Activated T-cell treated with anti-CD3 and anti-CD28 coated beads, Interleukin-2, amount 50 U/mL, for 4 hours (primary cell): Measurements from ENCODE around the gene TSN. TPM values are rescaled to one million over a fixed set of nuclear protein-coding genes. Genes with fewer than 3 reads are reported as not detected.
"Not testable (repeated sequence)": the region's sequence is repeated elsewhere in the genome, so short reads cannot be mapped to it uniquely, and the experiment has no call there.

Experiments
- ATAC-seq, 2 donors: fragments of 200-7000 bp; cut with Tn5 transposase; one replicate each; pipeline ENCODE4 v1.10.0; 2021
- DNase-seq: peaks from one replicate; pipeline ENCODE4 v3.0.0-alpha.2; 2020
- H3K27me3 Mint-ChIP-seq: one replicate; pipeline ENCODE4 v1.8.0; 2021; ENCODE audit warnings: low read depth, mixed read lengths
- H3K36me3 Mint-ChIP-seq: one replicate; pipeline ENCODE4 v1.8.0; 2022; ENCODE audit warnings: mixed read lengths; ENCODE audit not compliant: insufficient read depth
- H3K4me1 Mint-ChIP-seq: one replicate; pipeline ENCODE4 v1.8.0; 2021; ENCODE audit warnings: low read depth, mixed read lengths
- H3K4me3 Mint-ChIP-seq: one replicate; pipeline ENCODE4 v1.8.0; 2021; ENCODE audit warnings: mild to moderate bottlenecking, moderate library complexity, mixed read lengths
- H3K9me3 Mint-ChIP-seq: one replicate; pipeline ENCODE4 v1.8.0; 2021; ENCODE audit warnings: mixed read lengths
- total RNA-seq, 3 donors: library from RNA; stranded (reverse); gene quantifications; one replicate each; pipeline ENCODE4 v1.2.1, GENCODE V29; 2021

TSN gene
- total RNA-seq, 3 donors from 2014 or later: 93.3 to 108 (median 95.2) TPM

GRCh38 chr2:121801916-121802315 is 46.5 kb downstream of the TSN start:
- Mint-ChIP-seq H3K27me3 (peaks cover 11% of the 10 kb centered on the region), H3K4me3 (no peak overlapping the region)
- ATAC-seq: no peak

GRCh38 chr2:121803503-121803902 is 48.1 kb downstream of the TSN start:
- DNase-seq (no peak), ATAC-seq (no peak)
- peaks cover 3% of the 10 kb centered on the region for H3K4me1 Mint-ChIP-seq
- H3K36me3 Mint-ChIP-seq: no peaks in the 10 kb centered on the region
- peaks cover 11% of the 10 kb centered on the region for H3K9me3 Mint-ChIP-seq
- no peak overlapping the region for H3K4me3 Mint-ChIP-seq
- H3K27me3 Mint-ChIP-seq: peaks cover 13% of the 10 kb centered on the region

More at GRCh38 chr2:121801916-121802315, 46.5 kb downstream of the TSN start:
- no peak for DNase-seq
- Mint-ChIP-seq H3K9me3 (peaks cover 11% of the 10 kb centered on the region), H3K4me1 (peaks cover 3% of the 10 kb centered on the region), H3K36me3 (no peaks in the 10 kb centered on the region)

- peaks cover 3% of the 10 kb centered on the region for H3K4me1 Mint-ChIP-seq
- H3K9me3 Mint-ChIP-seq: peaks cover 11% of the 10 kb centered on the region
- H3K4me3 Mint-ChIP-seq: no peak overlapping the region
- DNase-seq (no peak), ATAC-seq (no peak)
- H3K36me3 Mint-ChIP-seq: no peaks in the 10 kb centered on the region
- peaks cover 13% of the 10 kb centered on the region for H3K27me3 Mint-ChIP-seq
Measured at GRCh38 chr2:121804340-121804739, 48.9 kb downstream of the TSN start.

- H3K27me3 Mint-ChIP-seq: peaks cover 13% of the 10 kb centered on the region
Measured at GRCh38 chr2:121804997-121805765, 49.7 kb downstream of the TSN start.

GRCh38 chr2:121805766-121806143 is 50.3 kb downstream of the TSN start:
- no peak for DNase-seq
- ATAC-seq: no peak
- peaks cover 11% of the 10 kb centered on the region for H3K9me3 Mint-ChIP-seq
- no peaks in the 10 kb centered on the region for H3K36me3 Mint-ChIP-seq
- H3K4me3 Mint-ChIP-seq: no peak overlapping the region
- peaks cover 13% of the 10 kb centered on the region for H3K27me3 Mint-ChIP-seq
- H3K4me1 Mint-ChIP-seq: peaks cover 3% of the 10 kb centered on the region

More at GRCh38 chr2:121804997-121805765, 49.7 kb downstream of the TSN start:
- H3K36me3 Mint-ChIP-seq: no peaks in the 10 kb centered on the region
- DNase-seq (no peak), ATAC-seq (no peak)
- peaks cover 3% of the 10 kb centered on the region for H3K4me1 Mint-ChIP-seq
- H3K4me3 Mint-ChIP-seq: no peak overlapping the region
- H3K9me3 Mint-ChIP-seq: peaks cover 11% of the 10 kb centered on the region

- not testable (repeated sequence) for H3K9me3 Mint-ChIP-seq, H3K36me3 Mint-ChIP-seq, H3K4me3 Mint-ChIP-seq, ATAC-seq, DNase-seq, H3K4me1 Mint-ChIP-seq
- H3K27me3 Mint-ChIP-seq: peaks cover 13% of the 10 kb centered on the region
Measured at GRCh38 chr2:121807771-121808170, 52.3 kb downstream of the TSN start.

GRCh38 chr2:121809607-121810006 is 54.2 kb downstream of the TSN start:
- ATAC-seq: no peak
- H3K27me3 Mint-ChIP-seq: peaks cover 10% of the 10 kb centered on the region
- H3K9me3 Mint-ChIP-seq: no peaks in the 10 kb centered on the region
- DNase-seq: no peak
- no peak overlapping the region for H3K4me3 Mint-ChIP-seq
- no peaks in the 10 kb centered on the region for H3K36me3 Mint-ChIP-seq
- H3K4me1 Mint-ChIP-seq: peaks cover 3% of the 10 kb centered on the region

GRCh38 chr2:121810959-121811853 is 55.8 kb downstream of the TSN start:
- Mint-ChIP-seq H3K36me3 (no peaks in the 10 kb centered on the region), H3K9me3 (no peaks in the 10 kb centered on the region), H3K4me1 (peaks cover 2% of the 10 kb centered on the region), H3K4me3 (no peak overlapping the region), H3K27me3 (peaks cover 6% of the 10 kb centered on the region)
- DNase-seq: no peak
- ATAC-seq: peak in 1 of 2 donors; percentile 63

- DNase-seq, H3K4me1 Mint-ChIP-seq, H3K36me3 Mint-ChIP-seq, H3K27me3 Mint-ChIP-seq, H3K4me3 Mint-ChIP-seq, H3K9me3 Mint-ChIP-seq, ATAC-seq: not testable (repeated sequence)
Measured at GRCh38 chr2:121813083-121813482, 57.6 kb downstream of the TSN start.

GRCh38 chr2:121815216-121815615 is 59.8 kb downstream of the TSN start:
- Mint-ChIP-seq H3K27me3 (peaks cover 3% of the 10 kb centered on the region), H3K36me3 (no peaks in the 10 kb centered on the region), H3K4me1 (peaks cover 2% of the 10 kb centered on the region), H3K4me3 (no peak overlapping the region), H3K9me3 (no peaks in the 10 kb centered on the region)
- DNase-seq (no peak), ATAC-seq (no peak)

GRCh38 chr2:121816797-121817196 is 61.3 kb downstream of the TSN start:
- H3K36me3 Mint-ChIP-seq: no peaks in the 10 kb centered on the region
- no peaks in the 10 kb centered on the region for H3K9me3 Mint-ChIP-seq
- H3K4me1 Mint-ChIP-seq: no peaks in the 10 kb centered on the region
- H3K27me3 Mint-ChIP-seq: peaks cover 3% of the 10 kb centered on the region
- H3K4me3 Mint-ChIP-seq: no peak overlapping the region
- ATAC-seq (no peak), DNase-seq (no peak)

GRCh38 chr2:121817304-121817703 is 61.9 kb downstream of the TSN start:
- DNase-seq, H3K36me3 Mint-ChIP-seq, H3K4me3 Mint-ChIP-seq, ATAC-seq, H3K4me1 Mint-ChIP-seq, H3K9me3 Mint-ChIP-seq, H3K27me3 Mint-ChIP-seq: not testable (repeated sequence)
